HG03066 (cell line): ENCODE results near the gene LAD1.

Experiments
- ATAC-seq: cut with Tn5 transposase; IDR thresholded peaks from one replicate; pipeline ENCODE4 v1.9.1; 2021; ENCODE audit warnings: low read depth; ENCODE audit not compliant: unreplicated experiment

The LAD1 gene

DNA sequence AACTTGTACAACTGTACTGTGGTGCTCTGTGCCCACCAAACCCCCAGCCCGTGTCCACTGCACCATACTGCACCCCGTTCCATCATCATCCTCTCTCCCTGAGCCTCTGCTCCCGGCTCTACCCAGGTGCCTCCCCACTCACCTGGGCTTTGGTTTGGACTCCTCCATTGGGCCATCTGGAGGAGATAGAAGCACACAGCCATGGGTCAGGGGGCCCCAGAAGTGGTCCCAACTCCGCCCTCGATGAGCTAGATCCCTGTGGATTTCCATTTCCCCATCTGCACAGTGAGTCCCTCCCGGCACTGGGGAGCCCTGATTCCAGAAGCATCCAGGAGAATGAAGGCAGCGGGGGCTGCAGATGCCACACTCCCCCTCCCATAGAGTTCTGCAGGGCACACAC, 32.4 kb downstream of the LAD1 start:
- no peak for ATAC-seq

DNA sequence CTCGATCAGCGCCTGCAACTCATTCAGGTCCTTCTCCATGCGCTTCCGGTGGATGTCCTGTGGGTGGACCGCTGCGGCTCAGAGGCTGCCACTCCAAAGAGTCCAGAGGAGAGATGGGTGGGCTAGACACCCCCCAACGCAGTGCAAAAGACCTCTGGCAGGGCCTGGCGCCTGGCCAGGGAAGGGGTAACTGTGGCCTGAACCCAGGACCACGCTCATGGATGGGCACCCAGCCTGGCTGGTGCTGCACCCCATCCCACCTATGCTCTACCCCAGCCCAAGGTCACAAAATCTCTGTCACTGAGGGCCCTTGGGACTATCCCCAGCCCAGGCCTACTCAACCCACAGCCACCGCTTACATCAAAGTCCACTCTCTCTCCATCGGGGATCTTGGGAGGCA, 33.9 kb downstream of the LAD1 start:
- no peak for ATAC-seq

DNA sequence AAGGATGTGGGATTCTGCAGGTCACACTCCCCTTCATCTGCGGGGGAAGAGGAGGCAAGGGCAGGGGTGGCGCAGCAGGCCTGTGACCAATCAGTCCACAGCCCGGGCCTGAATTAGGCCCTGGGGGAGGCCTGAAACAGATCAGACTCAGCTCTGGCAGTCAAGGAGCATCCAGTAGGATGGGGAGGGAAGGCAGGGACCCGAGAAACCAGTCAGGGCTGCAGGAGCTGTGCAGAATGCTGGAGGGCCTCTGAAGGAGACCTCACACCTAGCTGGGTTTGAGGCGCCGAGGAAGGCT, 34.4 kb downstream of the LAD1 start:
- no peak for ATAC-seq

DNA sequence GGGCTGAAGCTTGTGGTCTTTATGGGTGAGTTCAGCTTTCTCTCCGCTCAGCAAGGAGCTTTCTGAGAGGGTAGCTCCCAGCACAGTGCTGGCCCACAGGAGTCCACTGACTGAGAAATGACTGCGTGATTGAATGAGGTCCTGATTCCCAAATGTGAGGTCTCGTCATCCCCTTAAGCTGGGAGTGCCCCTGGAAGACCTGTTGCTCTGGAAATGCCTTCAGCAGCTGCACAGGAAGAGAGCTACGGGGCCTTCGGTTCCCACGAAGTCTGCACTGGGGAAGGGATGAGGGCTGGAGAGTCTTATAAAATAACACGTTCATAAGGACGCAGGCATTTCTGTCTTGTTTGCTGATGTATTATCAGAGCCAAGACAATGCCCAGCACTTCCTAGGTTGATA, 35.7 kb downstream of the LAD1 start:
- no peak for ATAC-seq

DNA sequence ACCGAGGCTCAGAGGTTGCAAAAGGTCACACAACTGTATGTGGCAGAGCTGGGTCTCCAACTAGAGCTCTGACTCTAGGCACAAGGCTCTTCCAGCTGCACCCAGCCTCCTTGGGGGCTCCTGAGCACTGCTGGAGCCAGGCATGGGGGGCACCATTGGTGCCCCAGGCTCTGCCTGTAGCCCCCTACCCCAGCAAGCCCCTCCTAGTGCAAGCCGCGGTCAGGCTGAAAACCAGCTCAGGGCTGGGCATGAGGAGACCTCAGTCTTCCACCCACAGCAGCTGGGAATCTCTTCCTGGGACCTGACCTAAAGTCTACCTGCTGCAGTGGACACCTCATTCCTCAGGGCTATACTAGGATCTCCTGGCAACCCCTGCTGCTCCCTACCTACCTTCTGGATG, 36.2 kb downstream of the LAD1 start:
- no peak for ATAC-seq

DNA sequence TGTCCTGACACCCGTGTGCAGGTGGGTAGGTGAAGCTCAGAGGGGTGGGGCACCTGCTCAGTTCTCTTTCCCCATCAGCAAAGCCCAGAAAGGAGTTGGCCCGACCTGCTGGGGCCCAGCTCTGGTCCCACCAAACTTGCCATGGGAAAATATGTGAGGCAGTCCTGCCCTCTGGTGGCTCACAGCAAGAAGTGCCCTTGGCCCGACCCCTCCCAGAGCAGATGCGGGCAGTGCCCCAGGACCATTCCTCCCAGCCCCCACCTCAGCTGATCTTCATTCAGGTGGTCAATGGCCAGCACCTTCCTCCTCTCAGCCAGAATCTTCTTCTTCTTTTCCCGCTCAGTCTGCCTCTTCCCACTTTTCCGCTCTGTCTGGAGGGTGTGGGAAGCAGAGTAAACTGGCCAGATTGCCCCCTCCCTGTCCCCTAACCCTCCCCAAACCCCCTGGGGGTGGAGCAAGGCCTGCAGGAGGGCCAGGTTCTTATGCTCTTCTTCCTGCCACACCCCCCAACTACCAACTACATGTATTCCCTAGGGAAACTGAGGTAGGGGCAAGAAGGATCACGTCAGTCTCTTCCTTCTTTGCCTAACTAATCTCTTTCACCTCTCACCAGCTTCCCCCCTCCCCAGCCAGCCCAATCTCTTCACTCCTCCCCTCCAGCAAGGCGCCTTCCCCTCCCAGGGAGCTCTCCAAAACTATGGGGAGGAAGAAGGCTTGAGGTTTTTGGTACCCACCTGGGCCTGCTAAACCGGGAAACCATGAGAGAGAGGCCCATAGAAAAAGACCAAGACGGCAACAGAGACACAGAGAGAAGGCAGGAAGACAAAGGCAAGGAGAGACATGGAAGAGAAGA, 37.2 kb downstream of the LAD1 start:
- ATAC-seq: no peak

DNA sequence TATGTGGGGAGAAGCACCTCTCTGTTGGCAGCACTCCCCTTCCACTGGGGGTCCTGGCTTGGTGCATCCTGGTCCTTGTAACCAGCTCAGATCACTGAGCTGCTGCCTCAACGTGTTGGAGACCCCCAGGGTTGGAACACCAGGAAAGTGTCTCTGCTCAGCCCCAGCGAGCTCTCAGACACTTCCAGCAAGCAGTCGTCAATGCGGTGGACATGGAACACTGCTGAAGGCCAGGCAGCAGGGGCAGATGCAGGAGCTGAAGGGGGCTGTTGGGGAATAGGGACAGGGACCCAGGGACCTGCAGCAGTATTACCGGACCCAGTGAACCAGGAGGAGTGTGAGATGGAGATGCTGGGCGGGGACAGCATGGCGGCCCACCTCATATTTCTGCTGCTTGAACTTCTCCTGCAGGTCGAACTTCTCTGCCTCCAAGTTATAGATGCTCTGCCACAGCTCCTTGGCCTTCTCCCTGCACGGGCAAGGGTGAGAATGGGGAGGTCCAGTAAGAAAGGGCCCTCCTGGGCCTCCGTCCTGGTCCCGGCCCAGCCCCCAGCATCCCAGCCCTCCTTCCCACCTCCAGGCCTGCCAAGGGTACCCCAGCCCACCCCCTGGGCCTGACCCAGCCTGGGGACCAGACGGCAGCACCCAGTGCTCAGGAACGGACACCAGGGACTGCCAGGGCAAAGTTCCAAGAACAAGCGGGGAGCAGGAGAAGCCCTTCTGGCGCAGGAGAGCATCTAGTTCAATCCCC, 38.0 kb downstream of the LAD1 start:
- ATAC-seq: no peak

DNA sequence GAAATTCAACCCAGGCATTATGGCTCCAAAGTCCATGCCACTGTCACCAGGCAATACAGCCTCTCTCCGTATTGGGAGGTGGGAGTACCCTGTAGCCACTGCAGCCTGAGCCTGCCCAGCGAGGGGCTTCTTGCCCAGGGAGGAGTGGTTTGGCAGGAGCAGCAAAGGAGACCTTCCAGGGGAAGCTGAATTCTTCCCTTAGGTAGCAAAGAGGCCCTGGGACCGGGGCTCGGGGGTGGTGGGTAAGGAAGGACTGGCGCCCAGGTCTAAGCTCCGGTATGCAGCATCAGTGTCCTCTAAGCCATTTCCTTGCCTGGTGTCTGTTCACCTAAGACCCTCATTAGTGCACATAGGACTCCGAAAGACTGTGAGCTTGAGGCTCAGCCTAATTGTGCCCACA, 38.6 kb downstream of the LAD1 start:
- ATAC-seq: no peak

DNA sequence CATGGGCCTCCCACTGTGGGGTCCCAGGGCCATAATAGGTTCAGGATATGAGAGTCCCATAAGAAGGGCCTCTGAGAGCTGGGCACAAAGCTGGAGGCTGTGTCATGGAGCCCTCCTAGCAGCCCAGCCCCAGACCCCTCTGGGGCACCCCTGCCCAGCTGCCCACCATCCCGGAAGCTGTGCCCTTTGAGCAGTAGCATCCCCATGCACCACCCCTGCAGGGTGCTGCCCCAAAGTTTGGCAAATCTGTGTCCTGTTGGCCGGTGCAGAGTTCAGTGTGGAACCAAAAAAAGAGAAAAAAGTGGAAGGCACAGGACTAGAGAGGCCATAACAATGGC, 39.3 kb downstream of the LAD1 start:
- no peak for ATAC-seq

DNA sequence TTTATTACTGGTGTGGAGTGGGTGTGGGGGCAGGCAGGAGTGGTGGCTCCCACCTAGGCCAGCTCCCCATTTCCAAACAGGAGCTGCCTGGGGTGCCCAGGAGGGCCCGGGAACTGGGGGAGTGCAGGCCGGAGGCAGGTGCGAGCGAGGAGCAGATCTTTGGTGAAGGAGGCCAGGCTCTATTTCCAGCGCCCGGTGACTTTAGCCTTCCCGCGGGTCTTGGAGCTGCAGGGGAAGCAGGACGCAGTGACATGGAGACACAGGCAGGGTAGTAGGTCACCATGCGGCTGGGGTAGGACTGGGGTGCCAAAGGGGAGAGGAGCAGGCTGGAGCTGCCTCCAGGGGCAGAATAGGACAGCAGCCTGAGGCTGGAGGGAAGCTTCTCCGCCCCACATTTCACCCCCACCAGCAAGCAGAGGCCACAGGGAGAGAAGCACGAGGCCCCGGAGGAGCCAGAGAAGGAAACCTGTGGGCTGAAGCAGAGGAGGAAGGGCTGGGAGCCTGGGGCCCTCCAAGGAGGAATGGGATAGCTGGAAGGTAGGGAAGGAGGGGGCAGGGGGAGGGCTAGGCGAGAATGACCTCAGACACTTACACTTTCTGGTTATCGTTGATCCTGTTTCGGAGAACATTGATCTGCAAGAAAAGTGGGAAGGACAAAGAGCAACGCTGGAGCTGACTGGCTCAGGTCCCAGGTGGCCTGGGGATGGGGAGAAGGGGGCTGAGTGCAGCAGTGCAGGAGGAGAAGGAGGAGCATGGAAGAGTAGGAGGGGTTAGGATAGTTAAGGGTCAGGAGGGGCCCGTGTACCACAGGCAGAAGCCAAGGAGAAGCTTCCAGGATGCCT, 39.9 kb downstream of the LAD1 start:
- ATAC-seq: no peak

DNA sequence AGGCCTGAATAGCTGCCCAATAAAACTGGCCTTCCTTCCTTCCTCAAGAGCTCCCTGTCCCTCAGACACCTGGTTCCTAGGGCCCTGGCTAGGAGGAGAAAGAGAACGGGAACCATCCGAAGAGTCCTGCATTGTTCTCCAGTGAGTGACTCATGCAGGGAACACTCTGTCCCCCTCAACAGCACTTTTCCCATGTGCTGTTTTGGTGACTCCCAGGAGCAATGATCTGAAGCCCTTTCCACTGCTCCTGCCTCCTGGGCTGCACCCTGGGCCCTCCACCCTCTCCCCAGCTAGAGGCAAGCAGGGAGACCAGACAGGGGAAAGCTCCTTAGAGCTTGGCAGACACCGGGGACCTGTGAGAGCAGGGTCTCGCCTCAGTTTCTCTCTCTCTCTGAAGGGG, 40.5 kb downstream of the LAD1 start:
- ATAC-seq: no peak

DNA sequence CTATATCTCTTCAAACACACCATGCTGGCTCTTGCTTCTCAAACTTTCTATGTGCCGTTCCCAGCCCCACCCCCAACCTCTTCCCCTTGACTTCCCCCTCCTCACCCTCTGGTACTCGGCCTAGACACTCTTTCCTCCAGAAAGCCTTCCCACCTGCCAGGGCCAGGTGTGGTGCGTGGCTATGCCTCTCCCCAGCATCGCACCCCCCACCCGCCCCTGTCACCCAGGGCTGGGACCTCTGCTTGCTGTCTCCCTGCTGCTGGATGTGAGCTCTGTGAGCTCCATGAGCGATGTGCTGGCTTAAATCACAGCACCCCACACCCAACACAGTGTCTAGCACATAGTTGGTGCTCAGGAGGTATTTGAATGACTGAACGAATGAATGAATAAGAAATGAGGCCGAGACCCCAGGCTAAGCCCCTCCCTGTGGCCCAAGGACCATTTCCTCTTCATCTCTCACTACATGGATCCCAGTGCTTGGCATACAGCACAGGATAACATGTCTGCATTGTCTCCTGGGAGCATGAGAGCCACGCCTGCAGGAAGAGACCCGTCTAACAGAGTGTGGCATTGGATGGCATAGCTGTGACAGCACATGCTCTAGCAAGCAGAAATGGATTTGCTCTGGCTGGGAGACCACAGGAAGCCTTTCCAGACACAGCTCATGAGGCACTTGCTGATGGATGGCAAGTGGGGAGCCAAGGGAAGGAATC, 41.3 kb downstream of the LAD1 start:
- ATAC-seq: no peak

DNA sequence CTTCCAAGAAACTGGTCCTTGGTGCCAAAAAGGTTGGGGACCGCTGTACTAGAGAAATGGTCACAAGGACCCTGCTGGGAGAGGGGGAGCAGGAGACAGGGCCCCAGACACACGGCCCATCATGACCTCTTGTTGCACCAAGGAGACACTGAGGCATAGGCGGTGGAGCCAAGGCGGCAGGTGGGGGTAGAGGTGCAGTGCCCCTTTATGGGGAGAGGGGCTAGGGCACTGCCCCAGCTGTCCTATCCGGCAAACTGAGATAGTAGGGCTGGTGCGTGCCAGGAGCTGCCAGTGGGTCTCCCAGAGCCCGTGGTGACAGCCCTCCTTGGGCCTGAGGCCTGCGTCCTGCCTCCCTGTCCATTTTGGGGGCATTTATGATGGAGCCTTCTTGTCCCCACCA, 41.9 kb downstream of the LAD1 start:
- no peak for ATAC-seq

DNA sequence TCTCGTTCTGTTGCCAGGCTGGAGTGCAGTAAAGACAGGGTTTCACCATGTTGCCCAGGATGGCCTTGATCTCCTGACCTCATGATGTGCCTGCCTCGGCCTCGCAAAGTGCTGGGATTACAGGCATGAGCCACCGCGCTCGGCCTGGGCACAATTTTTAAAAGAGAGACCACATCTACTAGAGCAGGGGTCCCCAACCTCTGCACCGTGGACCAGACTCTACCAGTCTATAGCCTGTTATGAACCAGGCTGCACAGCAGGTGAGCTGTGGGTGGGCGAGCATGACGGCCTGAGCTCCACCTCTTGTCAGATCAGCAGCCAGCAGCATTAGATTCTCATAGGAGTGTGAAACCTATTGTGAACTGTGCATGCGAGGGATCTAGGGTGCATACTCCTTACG, 42.4 kb downstream of the LAD1 start:
- ATAC-seq: no peak

DNA sequence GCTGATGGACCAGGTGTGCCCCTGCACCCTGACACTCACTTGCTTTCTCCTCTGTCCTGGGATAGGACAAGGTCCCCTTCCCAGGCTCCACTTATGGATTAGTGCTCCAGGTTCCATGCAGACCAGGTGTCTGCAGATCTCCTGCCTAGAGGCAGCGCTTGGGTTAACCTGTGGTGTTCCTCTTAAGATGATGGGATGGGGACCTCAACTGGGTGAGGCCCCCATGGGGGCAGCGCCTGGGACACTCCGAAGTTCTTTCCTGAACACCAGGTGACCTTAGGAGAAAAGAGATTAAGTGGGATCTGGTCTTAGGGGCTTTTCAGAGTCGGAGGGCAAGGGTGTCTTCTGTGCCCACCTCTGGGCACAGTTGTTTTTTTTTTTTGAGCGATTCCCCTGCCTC, 42.9 kb downstream of the LAD1 start:
- no peak for ATAC-seq

DNA sequence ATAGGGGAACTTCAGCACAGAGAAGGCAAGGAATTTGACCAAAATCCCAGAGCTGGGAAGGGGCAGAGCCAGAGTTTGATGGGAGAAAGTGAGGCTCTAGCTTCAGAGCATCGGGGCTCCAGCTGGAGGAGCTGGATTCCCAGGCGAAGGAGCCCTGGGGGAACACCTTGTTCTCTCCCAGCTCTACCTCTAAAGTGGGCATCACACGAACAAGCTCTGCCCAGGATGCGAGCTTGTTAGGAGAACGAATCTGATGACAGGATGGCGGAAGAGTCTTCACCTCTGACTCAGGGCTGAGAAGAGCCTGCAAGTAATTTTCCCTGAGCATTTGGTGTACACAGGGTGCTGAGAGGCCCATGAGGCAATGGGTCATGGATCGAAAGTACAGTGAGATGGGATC, 43.7 kb downstream of the LAD1 start:
- no peak for ATAC-seq

DNA sequence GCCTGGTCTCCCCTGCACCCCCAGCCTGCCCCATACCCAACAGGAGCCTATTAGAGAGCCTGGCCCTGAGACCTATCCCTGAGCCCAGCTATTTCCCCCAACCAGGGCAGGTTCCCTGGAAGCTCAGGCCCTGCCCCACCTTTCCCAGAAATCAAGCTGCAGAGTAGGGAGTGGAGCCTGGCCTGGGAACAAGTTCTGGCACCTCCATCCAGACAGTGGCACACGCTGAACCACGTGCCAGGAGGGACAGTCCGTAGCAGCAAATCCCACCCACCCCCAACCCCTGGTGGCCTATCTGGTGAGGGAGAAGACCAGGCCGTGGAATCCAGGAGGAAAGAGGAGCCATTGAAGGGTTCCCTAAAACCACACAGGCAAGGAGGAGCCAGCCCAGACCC, 44.2 kb downstream of the LAD1 start:
- no peak for ATAC-seq

DNA sequence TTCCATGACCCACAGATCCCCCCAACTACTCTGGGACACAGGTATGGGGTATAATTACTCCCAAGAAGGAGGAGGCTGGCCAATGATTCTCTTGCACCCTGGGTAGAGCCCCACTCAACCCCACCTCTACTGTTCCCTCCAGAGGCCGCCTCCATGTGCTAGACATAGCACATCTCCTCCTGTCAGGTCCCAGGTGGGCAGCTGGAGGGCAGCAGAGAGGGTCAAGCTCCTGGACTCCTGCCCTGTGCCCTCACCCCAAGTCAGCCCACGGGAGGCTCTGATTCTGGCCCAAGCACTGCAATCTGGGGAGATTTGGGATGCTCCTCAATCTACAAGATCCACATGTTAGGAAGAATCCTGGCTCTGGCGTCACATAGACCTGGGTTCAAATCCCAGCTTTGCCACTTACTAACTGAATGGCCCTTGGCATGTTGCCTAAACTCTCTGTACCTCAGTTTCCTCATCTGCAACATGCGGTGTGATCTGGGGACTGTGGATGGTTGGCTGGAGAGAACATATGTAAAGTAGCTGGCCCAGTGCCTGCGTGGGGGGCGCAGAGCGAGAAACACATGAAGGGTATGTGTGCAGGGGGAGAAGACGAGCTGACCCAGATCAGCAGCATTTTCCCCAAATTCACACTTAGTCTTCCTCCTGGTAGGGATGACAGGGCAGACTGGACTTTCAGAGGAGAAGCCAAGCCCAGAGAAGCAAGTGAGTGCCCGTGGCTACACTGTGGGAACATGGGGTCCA, 44.8 kb downstream of the LAD1 start:
- no peak for ATAC-seq

DNA sequence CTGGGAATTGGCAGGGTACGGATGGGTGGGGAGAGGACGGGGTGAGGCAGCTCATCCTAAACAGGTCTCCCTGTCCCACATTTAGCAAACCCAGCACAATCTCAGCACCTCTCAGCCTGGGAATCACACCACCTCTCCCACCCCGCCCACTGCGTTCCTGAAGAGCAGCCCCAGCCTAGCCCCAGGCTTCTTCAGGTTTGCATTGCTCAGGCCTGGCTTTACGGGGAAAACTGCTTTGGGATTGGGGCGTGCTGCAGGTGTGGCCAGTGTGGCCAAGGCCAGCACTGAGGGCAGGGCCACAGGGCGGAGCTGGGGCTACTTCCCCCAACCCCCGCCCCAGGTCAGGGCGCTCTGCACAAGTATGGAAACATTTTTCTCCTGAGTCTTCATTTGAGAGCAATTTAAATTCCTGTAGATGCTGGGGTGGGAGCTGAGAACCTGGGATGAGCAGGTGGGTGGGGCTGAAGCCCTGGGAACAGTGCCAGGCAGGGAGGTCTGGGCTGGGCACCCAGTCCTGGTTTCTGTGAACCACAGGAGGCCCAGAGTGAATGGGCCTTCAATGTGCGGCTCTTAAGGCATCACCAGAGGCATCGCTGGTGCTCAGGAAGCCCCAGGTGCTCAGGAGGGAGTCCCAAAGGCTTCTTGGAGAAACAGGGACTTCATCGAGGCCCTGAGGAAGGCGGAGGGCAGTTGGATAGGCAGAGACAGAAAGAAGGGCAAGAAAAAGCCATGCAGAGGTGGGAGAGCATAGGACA, 45.8 kb downstream of the LAD1 start:
- ATAC-seq: no peak

DNA sequence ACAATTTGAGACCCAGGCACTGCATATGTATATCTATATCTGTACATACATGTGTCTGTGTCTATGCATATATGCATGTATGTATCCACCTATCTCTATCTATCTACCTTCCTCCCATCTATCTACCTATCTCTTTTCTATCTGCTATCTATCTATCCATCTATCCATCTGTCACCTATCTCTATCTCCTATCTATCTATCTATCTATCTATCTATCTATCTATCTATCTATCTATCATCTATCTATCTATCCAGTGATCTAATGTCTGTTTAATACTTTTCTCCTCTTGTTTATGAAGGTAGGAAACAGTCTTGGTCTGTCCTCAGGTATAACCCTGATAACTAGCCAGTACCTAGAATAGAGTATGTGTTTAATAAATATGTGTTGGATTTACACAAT, 47.5 kb downstream of the LAD1 start:
- no peak for ATAC-seq
